ENCODE results near the gene DDX25.

DDX25 gene

GRCh38 chr11:125883375-125883774 is 20.9 kb upstream of the DDX25 start:
- TF ChIP-seq, protein P1, sequence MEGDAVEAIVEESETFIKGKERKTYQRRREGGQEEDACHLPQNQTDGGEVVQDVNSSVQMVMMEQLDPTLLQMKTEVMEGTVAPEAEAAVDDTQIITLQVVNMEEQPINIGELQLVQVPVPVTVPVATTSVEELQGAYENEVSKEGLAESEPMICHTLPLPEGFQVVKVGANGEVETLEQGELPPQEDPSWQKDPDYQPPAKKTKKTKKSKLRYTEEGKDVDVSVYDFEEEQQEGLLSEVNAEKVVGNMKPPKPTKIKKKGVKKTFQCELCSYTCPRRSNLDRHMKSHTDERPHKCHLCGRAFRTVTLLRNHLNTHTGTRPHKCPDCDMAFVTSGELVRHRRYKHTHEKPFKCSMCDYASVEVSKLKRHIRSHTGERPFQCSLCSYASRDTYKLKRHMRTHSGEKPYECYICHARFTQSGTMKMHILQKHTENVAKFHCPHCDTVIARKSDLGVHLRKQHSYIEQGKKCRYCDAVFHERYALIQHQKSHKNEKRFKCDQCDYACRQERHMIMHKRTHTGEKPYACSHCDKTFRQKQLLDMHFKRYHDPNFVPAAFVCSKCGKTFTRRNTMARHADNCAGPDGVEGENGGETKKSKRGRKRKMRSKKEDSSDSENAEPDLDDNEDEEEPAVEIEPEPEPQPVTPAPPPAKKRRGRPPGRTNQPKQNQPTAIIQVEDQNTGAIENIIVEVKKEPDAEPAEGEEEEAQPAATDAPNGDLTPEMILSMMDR (IDR thresholded peaks at IDR 0.05): no peak

GRCh38 chr11:125886997-125887372 is 17.3 kb upstream of the DDX25 start:
- TF ChIP-seq, protein P1 (IDR thresholded peaks at IDR 0.05): no peak

GRCh38 chr11:125887373-125888324 is 16.7 kb upstream of the DDX25 start, which contains the start of gene HYLS1:
HYLS1 (plus strand) TSS chr11:125887668; CDS start chr11:125899369, 11,701 bp downstream.
- TF ChIP-seq, protein P1 (IDR thresholded peaks at IDR 0.05): no peak

- TF ChIP-seq, protein P1 (IDR thresholded peaks at IDR 0.05): no peak
Observed at GRCh38 chr11:125890447-125891100, 13.7 kb upstream of the DDX25 start.

DNA sequence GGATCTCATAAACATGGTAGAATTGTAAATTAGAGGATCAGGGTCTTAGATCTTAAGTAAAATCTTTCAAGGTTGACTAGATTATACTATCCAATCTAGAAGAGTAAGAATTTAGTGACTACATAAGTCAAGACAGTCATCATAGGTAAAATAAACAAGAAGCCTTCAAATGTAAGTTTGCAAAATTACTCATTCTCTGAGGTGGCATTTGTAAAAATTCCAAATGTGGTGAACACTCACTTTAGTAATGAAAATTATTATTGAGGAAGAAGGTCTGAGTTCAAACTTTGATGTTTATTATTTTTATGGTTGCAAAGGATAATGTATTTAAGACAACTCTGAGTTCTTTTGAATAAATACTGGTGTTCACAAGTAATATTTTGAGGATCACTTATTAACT is 12.2 kb upstream of the DDX25 start:
- TF ChIP-seq, protein P1 (IDR thresholded peaks at IDR 0.05): no peak

DNA sequence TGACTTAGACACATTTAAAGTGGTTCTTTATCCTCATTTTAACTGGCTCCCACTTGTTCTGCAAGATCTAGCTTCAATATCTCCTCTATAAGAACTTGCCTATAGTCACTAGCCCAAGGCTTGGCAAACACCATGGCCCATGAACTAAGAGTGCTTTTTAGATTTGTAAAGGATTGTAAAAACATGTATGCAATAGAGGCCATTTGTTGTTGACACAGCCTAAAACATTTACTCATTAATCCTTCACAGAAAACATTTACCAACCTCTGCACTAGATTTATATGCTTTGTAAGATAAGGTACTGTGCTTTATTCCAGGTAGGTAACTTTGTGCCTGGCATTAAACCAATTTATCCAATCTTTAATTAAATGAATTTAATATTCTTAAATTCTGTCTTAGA is 11.3 kb upstream of the DDX25 start:
- TF ChIP-seq, protein P1 (IDR thresholded peaks at IDR 0.05): no peak

DNA sequence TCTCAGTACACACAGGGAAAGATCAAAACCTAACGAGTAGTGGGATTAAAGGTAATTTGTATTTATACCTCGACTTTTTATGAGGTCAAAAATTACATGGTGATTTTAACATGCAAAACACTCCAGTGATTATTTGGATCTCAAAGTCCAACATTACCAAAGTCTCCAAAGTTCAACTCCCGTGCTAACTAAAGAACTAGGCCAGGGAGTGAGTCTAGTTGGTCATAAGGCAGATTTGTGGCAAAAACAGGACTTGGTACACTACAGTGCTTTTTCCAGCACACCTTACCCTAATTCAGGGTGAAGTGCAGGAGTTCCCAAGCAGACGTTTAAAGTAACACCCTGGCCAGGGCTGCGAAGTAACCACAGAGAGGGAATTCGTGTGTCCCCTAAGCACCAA is 2.4 kb upstream of the DDX25 start:
- TF ChIP-seq, protein P1 (IDR thresholded peaks at IDR 0.05): no peak

Measured in LNCAP (cell line).